ENCODE results near the gene FBXO21.

GRCh38 chr12:117125272-117125613 lies 65.0 kb downstream of the FBXO21 start:
- TF ChIP-seq CTCF (IDR thresholded peaks at IDR 0.05) (no peak), POLR2AphosphoS5 (IDR thresholded peaks at IDR 0.05; ENCODE audit: low read depth, low read length) (no peak), REST (IDR thresholded peaks at IDR 0.05; ENCODE audit: insufficient read depth in 1 of 2, low read depth in 2 of 2, low read length in 1 of 2) (no peak), TCF7L2 (IDR thresholded peaks at IDR 0.05; ENCODE audit: low read depth, low read length) (no peak), SIN3A (IDR thresholded peaks at IDR 0.05; ENCODE audit: borderline replicate concordance, insufficient read depth, low read depth, low read length) (no peak)
